HepG2 (cell line): Measurements from ENCODE around the gene HSPA5. TPM values are rescaled to one million over a fixed set of nuclear protein-coding genes. Genes with fewer than 3 reads are reported as not detected.

Experiments
- ARID2 ChIP-seq: sonication (generic); formaldehyde crosslinking; IDR thresholded peaks from 2 replicates; pipeline ENCODE4 v1.8.1; 2022; ENCODE audit warnings: mild to moderate bottlenecking, missing genetic modification reagents, borderline replicate concordance
- DR1 ChIP-seq: sonication (generic); formaldehyde crosslinking; IDR thresholded peaks from 2 replicates; pipeline ENCODE4 v1.8.0; 2021; ENCODE audit warnings: mild to moderate bottlenecking, missing genetic modification reagents, inconsistent platforms
- IKZF5 ChIP-seq: IDR thresholded peaks from 2 replicates; pipeline ENCODE4 v1.6.1; 2018; ENCODE audit warnings: missing genetic modification reagents, mild to moderate bottlenecking, missing compliant biosample characterization
- MED13 ChIP-seq: sonication (generic); formaldehyde crosslinking; IDR thresholded peaks from 2 replicates; pipeline ENCODE4 v1.5.0; 2020; ENCODE audit warnings: missing genetic modification reagents
- MEF2D ChIP-seq: sonication (generic); formaldehyde crosslinking; IDR thresholded peaks from 2 replicates; pipeline ENCODE4 v1.5.1; 2020; ENCODE audit warnings: mild to moderate bottlenecking, missing genetic modification reagents
- MXI1 ChIP-seq: IDR thresholded peaks from 3 replicates; pipeline ENCODE4 v1.6.1; 2012; ENCODE audit warnings: low read depth, low read length, inconsistent platforms, borderline replicate concordance
- NFIC ChIP-seq: IDR thresholded peaks from 2 replicates; pipeline ENCODE4 v1.6.1; 2012; ENCODE audit warnings: mild to moderate bottlenecking, low read length, inconsistent platforms
- PBX3 ChIP-seq: sonication (generic); formaldehyde crosslinking; IDR thresholded peaks from 2 replicates; pipeline ENCODE4 v1.8.1; 2023; ENCODE audit warnings: missing genetic modification reagents, inconsistent platforms, borderline replicate concordance
- PRDM15 ChIP-seq: sonication (generic); formaldehyde crosslinking; IDR thresholded peaks from 2 replicates; pipeline ENCODE4 v1.4.0; 2020; ENCODE audit warnings: missing genetic modification reagents
- RBAK ChIP-seq: sonication (generic); formaldehyde crosslinking; IDR thresholded peaks from 2 replicates; pipeline ENCODE4 v1.5.1; 2020; ENCODE audit warnings: mild to moderate bottlenecking, missing genetic modification reagents
- SOX6 ChIP-seq, 2 experiments: fragments of 450-650 bp in 1 of 2; sonication (generic) in 1 of 2; formaldehyde crosslinking in 1 of 2; IDR thresholded peaks; 2 replicates each; pipeline versions ENCODE4 v1.4.0 to v1.6.1; 2017 to 2020; ENCODE audit warnings: antibody characterized with exemption in 1 of 2, mild to moderate bottlenecking in 1 of 2, missing genetic modification reagents in 1 of 2
- ZBTB8A ChIP-seq: sonication (generic); formaldehyde crosslinking; IDR thresholded peaks from 2 replicates; pipeline ENCODE4 v1.4.0; 2020; ENCODE audit warnings: mild to moderate bottlenecking, low read depth, missing genetic modification reagents, borderline replicate concordance
- ZFP36L1 ChIP-seq: sonication (generic); formaldehyde crosslinking; IDR thresholded peaks from 2 replicates; pipeline ENCODE4 v1.8.0; 2022; ENCODE audit warnings: mild to moderate bottlenecking, missing genetic modification reagents, moderate library complexity
- ZFP82 ChIP-seq: sonication (generic); formaldehyde crosslinking; IDR thresholded peaks from 2 replicates; pipeline ENCODE4 v1.5.1; 2020; ENCODE audit warnings: mild to moderate bottlenecking, missing genetic modification reagents, borderline replicate concordance
- ZMAT3 ChIP-seq: sonication (generic); formaldehyde crosslinking; conservative IDR thresholded peaks from 2 replicates; pipeline ENCODE4 v1.7.0; 2021; ENCODE audit warnings: missing genetic modification reagents
- ZNF10 ChIP-seq: sonication (generic); formaldehyde crosslinking; IDR thresholded peaks from 2 replicates; pipeline ENCODE4 v1.4.0; 2020; ENCODE audit warnings: mild to moderate bottlenecking, low read depth, missing genetic modification reagents, borderline replicate concordance
- ZNF12 ChIP-seq: sonication (generic); formaldehyde crosslinking; IDR thresholded peaks from 2 replicates; pipeline ENCODE4 v1.5.0; 2020; ENCODE audit warnings: missing genetic modification reagents
- ZNF17 ChIP-seq: sonication (generic); formaldehyde crosslinking; IDR thresholded peaks from 2 replicates; pipeline ENCODE4 v1.5.0; 2020; ENCODE audit warnings: mild to moderate bottlenecking, missing genetic modification reagents
- ZNF225 ChIP-seq: sonication (generic); formaldehyde crosslinking; IDR thresholded peaks from 2 replicates; pipeline ENCODE4 v1.4.0; 2020; ENCODE audit warnings: mild to moderate bottlenecking, missing genetic modification reagents
- ZNF230 ChIP-seq: sonication (generic); formaldehyde crosslinking; IDR thresholded peaks from 2 replicates; pipeline ENCODE4 v1.4.0; 2020; ENCODE audit warnings: mild to moderate bottlenecking, missing genetic modification reagents
- ZNF3 ChIP-seq: IDR thresholded peaks from 2 replicates; pipeline ENCODE4 v1.7.0; 2017; ENCODE audit warnings: inconsistent platforms
- ZNF44 ChIP-seq: sonication (generic); formaldehyde crosslinking; IDR thresholded peaks from 2 replicates; pipeline ENCODE4 v1.5.1; 2020; ENCODE audit warnings: mild to moderate bottlenecking, missing genetic modification reagents
- ZNF572 ChIP-seq: sonication (generic); formaldehyde crosslinking; IDR thresholded peaks from 2 replicates; pipeline ENCODE4 v1.5.1; 2020; ENCODE audit warnings: mild to moderate bottlenecking, missing genetic modification reagents
- ZNF780A ChIP-seq: sonication (generic); formaldehyde crosslinking; IDR thresholded peaks from 2 replicates; pipeline ENCODE4 v1.8.0; 2022; ENCODE audit warnings: mild to moderate bottlenecking, missing genetic modification reagents, moderate library complexity
- polyA plus RNA-seq, 8 experiments: library from polyadenylated mRNA; depleted of rRNA in 3 of 8; stranded (reverse) in 7 of 8; unstranded in 1 of 8; fragments of >200 nt; fragmentation: Illumina TruSeq in 4 of 8; extraction: Trizol in 4 of 8; gene quantifications; 2 replicates each; pipeline versions ENCODE4 v1.2.1 to v1.2.3, GENCODE V29; 2011 to 2016; ENCODE audit warnings: low read depth in 4 of 8, missing spikeins in 1 of 8, mixed read lengths in 1 of 8; ENCODE audit not compliant: insufficient read depth in 1 of 8
- total RNA-seq, 5 experiments: library from RNA; depleted of rRNA; stranded (reverse); fragments of >200 nt; fragmentation: Illumina TruSeq; extraction: Trizol; gene quantifications; 2 replicates each; pipeline ENCODE4 v1.2.3, GENCODE V29; 2016; ENCODE audit warnings: low read depth in 1 of 5

Gene HSPA5
- total and polyA plus RNA-seq, 2 of the 13 experiments (the other 11 are each of a cell fraction or from before 2014, with no cell fraction given) = 201 to 206 TPM

- TF ChIP-seq ZNF230 (CRISPR knock-in tag) (no peak; the same call in none of the 2 replicates), ZNF10 (CRISPR knock-in tag) (no peak), DR1 (peak; percentile 83), ZFP36L1 (no peak), ARID2 (CRISPR knock-in tag) (no peak), ZFP82 (CRISPR knock-in tag) (0 out of 2 replicates have a peak, but pooled peaks have one; percentile 65), RBAK (no peak), ZNF44 (CRISPR knock-in tag) (no peak; the same call in 1 of the 2 replicates), MED13 (peak; percentile 89), SOX6 (IDR thresholded peaks at IDR 0.05) (no peak), SOX6 (CRISPR knock-in tag; IDR thresholded peaks at IDR 0.05) (peak; percentile 62), MEF2D (CRISPR knock-in tag) (no peak; the same call in none of the 2 replicates), ZNF225 (CRISPR knock-in tag) (peak; percentile 94; the same call in 1 of the 2 replicates), ZNF12 (CRISPR knock-in tag) (no peak; the same call in 1 of the 2 replicates), IKZF5 (CRISPR knock-in tag) (no peak), NFIC (peak; percentile 30; the same call in 1 of the 2 replicates), ZMAT3 (CRISPR knock-in tag) (peak; percentile 77; the same call in 1 of the 2 replicates), ZNF780A (CRISPR knock-in tag) (no peak), ZBTB8A (no peak), ZNF17 (CRISPR knock-in tag) (no peak), PBX3 (CRISPR knock-in tag) (0 out of 2 replicates have a peak, but pooled peaks have one; percentile 7), ZNF572 (no peak; the same call in 1 of the 2 replicates), PRDM15 (CRISPR knock-in tag) (no peak), ZNF3 (CRISPR knock-in tag) (no peak), MXI1 (peak; percentile 73; the same call in 1 of the 3 replicates)
These were observed at the start of gene HSPA5 (continued) for GRCh38 chr9:125241000-125241862.
